GM12878 (cell line): Measurements from ENCODE around the gene RALGPS1. TPM values are rescaled to one million over a fixed set of nuclear protein-coding genes. Genes with fewer than 3 reads are reported as not detected.

ENCODE experiments used
- BCL3 ChIP-seq: IDR thresholded peaks from 2 replicates; pipeline ENCODE4 v1.6.1; 2011; ENCODE audit warnings: borderline replicate concordance, low read depth, mild to moderate bottlenecking, moderate library complexity, low read length; ENCODE audit not compliant: insufficient read depth, poor library complexity, severe bottlenecking
- CUX1 ChIP-seq: IDR thresholded peaks from 2 replicates; pipeline ENCODE4 v1.6.1; 2012; ENCODE audit warnings: improper control_type of control experiment, low read depth, low read length; ENCODE audit not compliant: insufficient replicate concordance
- EP300 ChIP-seq, 2 experiments: fragments of 150-350 bp in 1 of 2; IDR thresholded peaks; 2 replicates each; pipeline ENCODE4 v1.6.1; 2011 to 2012; ENCODE audit warnings: low read depth in 2 of 2, low read length in 2 of 2, borderline replicate concordance in 1 of 2, improper control_type of control experiment in 1 of 2, inconsistent platforms in 1 of 2; ENCODE audit not compliant: control insufficient read depth in 1 of 2
- ETV6 ChIP-seq, 2 experiments: fragments of 450-650 bp in 1 of 2; IDR thresholded peaks in 1 of 2; conservative IDR thresholded peaks in 1 of 2; 2 replicates each; pipeline ENCODE4 v1.6.1; 2014; ENCODE audit warnings: antibody characterized with exemption in 1 of 2, borderline replicate concordance in 1 of 2, low read depth in 1 of 2, mild to moderate bottlenecking in 1 of 2, moderate library complexity in 1 of 2
- NFXL1 ChIP-seq: fragments of 450-650 bp; IDR thresholded peaks from 2 replicates; pipeline ENCODE4 v1.6.1; 2017; ENCODE audit warnings: antibody characterized with exemption, mild to moderate bottlenecking, borderline replicate concordance
- NKRF ChIP-seq: fragments of 450-650 bp; conservative IDR thresholded peaks from 2 replicates; pipeline ENCODE4 v1.6.1; 2017; ENCODE audit warnings: mild to moderate bottlenecking, moderate library complexity
- REST ChIP-seq: IDR thresholded peaks from 2 replicates; pipeline ENCODE4 v1.6.1; 2012; ENCODE audit warnings: mild to moderate bottlenecking, low read depth, low read length
- SMAD5 ChIP-seq: IDR thresholded peaks from 2 replicates; pipeline ENCODE4 v1.6.1; 2016; ENCODE audit warnings: antibody characterized with exemption, low read depth
- TARDBP ChIP-seq: IDR thresholded peaks from 2 replicates; pipeline ENCODE4 v1.6.1; 2016; ENCODE audit warnings: borderline replicate concordance
- TCF3 ChIP-seq: IDR thresholded peaks from 2 replicates; pipeline ENCODE4 v1.6.1; 2012; ENCODE audit warnings: low read depth, mild to moderate bottlenecking, low read length, borderline replicate concordance; ENCODE audit not compliant: insufficient read depth
- WRNIP1 ChIP-seq: IDR thresholded peaks from 2 replicates; pipeline ENCODE4 v1.6.1; 2011; ENCODE audit warnings: low read depth, low read length, improper control_type of control experiment, borderline replicate concordance
- ZBED1 ChIP-seq: IDR thresholded peaks from 2 replicates; pipeline ENCODE4 v1.6.1; 2016; ENCODE audit warnings: borderline replicate concordance
- ZBTB33 ChIP-seq: fragments of 450-650 bp; IDR thresholded peaks from 2 replicates; pipeline ENCODE4 v1.6.1; 2017; ENCODE audit warnings: mild to moderate bottlenecking
- polyA plus RNA-seq, 11 experiments: library from polyadenylated mRNA; depleted of rRNA in 4 of 11; unstranded in 6 of 11; stranded (reverse) in 5 of 11; fragments of >200 nt; fragmentation: Nextera tagmentation in 4 of 11; fragmentation: Illumina TruSeq in 1 of 11; extraction: Ambion mirVana in 4 of 11; extraction: Trizol in 1 of 11; gene quantifications; 1 replicate in 1 of 11; 2 replicates in 10 of 11; pipeline versions ENCODE4 v1.2.1 to v1.2.3, GENCODE V29; 2011 to 2016; ENCODE audit warnings: inconsistent platforms in 2 of 11, missing spikeins in 2 of 11, low read depth in 1 of 11
- total RNA-seq, 4 experiments: library from RNA; depleted of rRNA in 3 of 4; stranded (reverse); fragments of >200 nt in 3 of 4; fragmentation: Illumina TruSeq in 1 of 4; extraction: Trizol in 1 of 4; gene quantifications; 2 replicates each; pipeline versions ENCODE4 v1.2.1 to v1.2.3, GENCODE V29; 2013 to 2021

RALGPS1 gene
- total and polyA plus RNA-seq, 10 of the 15 experiments (the other 5 are each of a cell fraction or from before 2014, with no cell fraction given) = 0.13 to 5.6 (median 2.7) TPM

- TF ChIP-seq EP300 (IDR thresholded peaks at IDR 0.05; ENCODE audit: borderline replicate concordance in 1 of 2, control insufficient read depth in 1 of 2, low read depth in 2 of 2, low read length in 2 of 2) (peak; percentile 77 to 94; a peak in 3 of 4 replicates), TCF3 (no peak), ZBTB33 (no peak), NFXL1 (no peak), BCL3 (peak; percentile 71), ETV6 (conservative IDR thresholded peaks at IDR 0.05 in 1 of 2, IDR thresholded peaks at IDR 0.05 in 1 of 2; ENCODE audit: borderline replicate concordance in 1 of 2, low read depth in 1 of 2) (peak in 1 of 2 experiments; percentile 99; a peak in 2 of 4 replicates), SMAD5 (no peak), REST (no peak), WRNIP1 (no peak), ZBED1 (no peak), CUX1 (no peak), TARDBP (no peak), NKRF (peak; percentile 43; the same call in 1 of the 2 replicates)
These were observed 71.4 kb downstream of the RALGPS1 start (continued) for GRCh38 chr9:126985870-126986498.
